Activated naive CD4-positive, alpha-beta T cell treated with anti-CD3 and anti-CD28 coated beads, Interleukin-2, amount 50 U/mL, for 24 hours (primary cell): Measurements from ENCODE around the gene HERC2.
"Not testable (repeated sequence)": the region's sequence is repeated elsewhere in the genome, so short reads cannot be mapped to it uniquely, and the experiment has no call there.

Source experiments
- H3K27ac Mint-ChIP-seq: one replicate; pipeline ENCODE4 v1.8.0; 2021; ENCODE audit warnings: mild to moderate bottlenecking, mixed read lengths
- H3K27me3 Mint-ChIP-seq: one replicate; pipeline ENCODE4 v1.8.0; 2021; ENCODE audit warnings: mixed read lengths
- H3K36me3 Mint-ChIP-seq: one replicate; pipeline ENCODE4 v1.8.0; 2021; ENCODE audit warnings: mixed read lengths
- H3K4me1 Mint-ChIP-seq: one replicate; pipeline ENCODE4 v1.8.0; 2021; ENCODE audit warnings: mixed read lengths
- H3K4me3 Mint-ChIP-seq: one replicate; pipeline ENCODE4 v1.8.0; 2021; ENCODE audit warnings: mild to moderate bottlenecking, mixed read lengths
- H3K9me3 Mint-ChIP-seq: one replicate; pipeline ENCODE4 v1.8.0; 2021; ENCODE audit warnings: mixed read lengths

HERC2 gene

GRCh38 chr15:28214006-28214790 is 107.8 kb downstream of the HERC2 start:
- H3K9me3 Mint-ChIP-seq, H3K27me3 Mint-ChIP-seq, H3K36me3 Mint-ChIP-seq, H3K27ac Mint-ChIP-seq, H3K4me1 Mint-ChIP-seq, H3K4me3 Mint-ChIP-seq: not testable (repeated sequence)

GRCh38 chr15:28213393-28213792 is 108.6 kb downstream of the HERC2 start:
- not testable (repeated sequence) for H3K4me3 Mint-ChIP-seq, H3K4me1 Mint-ChIP-seq, H3K36me3 Mint-ChIP-seq, H3K9me3 Mint-ChIP-seq, H3K27me3 Mint-ChIP-seq, H3K27ac Mint-ChIP-seq

- no peaks in the 10 kb centered on the region for H3K9me3 Mint-ChIP-seq
- H3K4me1 Mint-ChIP-seq, result no peaks in the 10 kb centered on the region
- H3K27me3 Mint-ChIP-seq, result no peaks in the 10 kb centered on the region
- H3K4me3 Mint-ChIP-seq, result no peak overlapping the region
- H3K36me3 Mint-ChIP-seq, result peaks cover 10% of the 10 kb centered on the region
- no peak overlapping the region for H3K27ac Mint-ChIP-seq
Measured at GRCh38 chr15:28208583-28208982, 113.4 kb downstream of the HERC2 start.

GRCh38 chr15:28205640-28206039 is 116.3 kb downstream of the HERC2 start:
- H3K4me3 Mint-ChIP-seq, H3K4me1 Mint-ChIP-seq, H3K9me3 Mint-ChIP-seq, H3K27ac Mint-ChIP-seq, H3K27me3 Mint-ChIP-seq: not testable (repeated sequence)
- peaks cover 14% of the 10 kb centered on the region for H3K36me3 Mint-ChIP-seq

- peaks cover 20% of the 10 kb centered on the region for H3K36me3 Mint-ChIP-seq
- not testable (repeated sequence) for H3K4me3 Mint-ChIP-seq, H3K4me1 Mint-ChIP-seq, H3K9me3 Mint-ChIP-seq, H3K27me3 Mint-ChIP-seq, H3K27ac Mint-ChIP-seq
Measured at GRCh38 chr15:28203055-28203828, 118.7 kb downstream of the HERC2 start.

- H3K27me3 Mint-ChIP-seq, H3K4me3 Mint-ChIP-seq, H3K27ac Mint-ChIP-seq, H3K4me1 Mint-ChIP-seq, H3K9me3 Mint-ChIP-seq: not testable (repeated sequence)
- H3K36me3 Mint-ChIP-seq, result peaks cover 20% of the 10 kb centered on the region
Measured at GRCh38 chr15:28202124-28202523, 119.9 kb downstream of the HERC2 start.

- not testable (repeated sequence) for H3K4me3 Mint-ChIP-seq, H3K4me1 Mint-ChIP-seq, H3K27ac Mint-ChIP-seq, H3K9me3 Mint-ChIP-seq, H3K27me3 Mint-ChIP-seq
- peaks cover 27% of the 10 kb centered on the region for H3K36me3 Mint-ChIP-seq
Measured at GRCh38 chr15:28198215-28198614, 123.8 kb downstream of the HERC2 start.

GRCh38 chr15:28197694-28198093 is 124.3 kb downstream of the HERC2 start:
- H3K9me3 Mint-ChIP-seq, H3K4me1 Mint-ChIP-seq, H3K4me3 Mint-ChIP-seq, H3K27ac Mint-ChIP-seq, H3K27me3 Mint-ChIP-seq: not testable (repeated sequence)
- H3K36me3 Mint-ChIP-seq, result peaks cover 27% of the 10 kb centered on the region

GRCh38 chr15:28196581-28196980 is 125.4 kb downstream of the HERC2 start:
- H3K9me3 Mint-ChIP-seq, result not testable (repeated sequence)

GRCh38 chr15:28192772-28193171 is 129.2 kb downstream of the HERC2 start:
- Mint-ChIP-seq H3K27me3 (no peaks in the 10 kb centered on the region), H3K36me3 (peaks cover 19% of the 10 kb centered on the region), H3K9me3 (no peaks in the 10 kb centered on the region), H3K4me1 (no peaks in the 10 kb centered on the region), H3K4me3 (no peak overlapping the region), H3K27ac (no peak overlapping the region)

More at GRCh38 chr15:28196581-28196980, 125.4 kb downstream of the HERC2 start:
- not testable (repeated sequence) for H3K27me3 Mint-ChIP-seq, H3K4me3 Mint-ChIP-seq, H3K4me1 Mint-ChIP-seq, H3K27ac Mint-ChIP-seq
- H3K36me3 Mint-ChIP-seq, result peaks cover 27% of the 10 kb centered on the region

GRCh38 chr15:28191832-28192231 is 130.1 kb downstream of the HERC2 start:
- no peaks in the 10 kb centered on the region for H3K4me1 Mint-ChIP-seq
- no peak overlapping the region for H3K27ac Mint-ChIP-seq
- peaks cover 20% of the 10 kb centered on the region for H3K36me3 Mint-ChIP-seq
- H3K9me3 Mint-ChIP-seq, result no peaks in the 10 kb centered on the region
- H3K27me3 Mint-ChIP-seq, result no peaks in the 10 kb centered on the region
- H3K4me3 Mint-ChIP-seq, result no peak overlapping the region

- Mint-ChIP-seq H3K9me3 (no peaks in the 10 kb centered on the region), H3K4me3 (no peak overlapping the region), H3K27ac (no peak overlapping the region), H3K27me3 (no peaks in the 10 kb centered on the region), H3K4me1 (no peaks in the 10 kb centered on the region), H3K36me3 (peaks cover 14% of the 10 kb centered on the region)
Measured at GRCh38 chr15:28190391-28191174, 131.4 kb downstream of the HERC2 start.

GRCh38 chr15:28185148-28185895 is 136.7 kb downstream of the HERC2 start:
- peaks cover 8% of the 10 kb centered on the region for H3K36me3 Mint-ChIP-seq

GRCh38 chr15:28184166-28184565 is 137.8 kb downstream of the HERC2 start:
- Mint-ChIP-seq H3K27ac (no peak overlapping the region), H3K36me3 (peaks cover 11% of the 10 kb centered on the region), H3K27me3 (no peaks in the 10 kb centered on the region), H3K4me3 (no peak overlapping the region), H3K4me1 (no peaks in the 10 kb centered on the region), H3K9me3 (no peaks in the 10 kb centered on the region)

More at GRCh38 chr15:28185148-28185895, 136.7 kb downstream of the HERC2 start:
- Mint-ChIP-seq H3K9me3 (no peaks in the 10 kb centered on the region), H3K4me1 (no peaks in the 10 kb centered on the region), H3K27ac (no peak overlapping the region), H3K4me3 (no peak overlapping the region), H3K27me3 (no peaks in the 10 kb centered on the region)

- Mint-ChIP-seq H3K4me1 (no peaks in the 10 kb centered on the region), H3K27ac (no peak overlapping the region), H3K27me3 (no peaks in the 10 kb centered on the region), H3K4me3 (no peak overlapping the region), H3K9me3 (no peaks in the 10 kb centered on the region), H3K36me3 (peaks cover 7% of the 10 kb centered on the region)
Measured at GRCh38 chr15:28182731-28183130, 139.2 kb downstream of the HERC2 start.
